Testis (tissue), 3 donors: Measurements from ENCODE around the gene GRIK1. TPM values are rescaled to one million over a fixed set of nuclear protein-coding genes. Genes with fewer than 3 reads are reported as not detected.

Experiments used
- DNase-seq: peaks from one replicate; pipeline ENCODE4 v3.0.0-alpha.2; 2019
- H3K27ac ChIP-seq, 2 donors: fragments of 200-600 bp; sonication (generic); one replicate each; pipeline ENCODE4 v1.5.1; 2019
- H3K27me3 ChIP-seq: fragments of 200-600 bp; sonication (generic); one replicate; pipeline ENCODE4 v1.5.1; 2019
- H3K36me3 ChIP-seq: fragments of 200-600 bp; sonication (generic); one replicate; pipeline ENCODE4 v1.5.1; 2017; ENCODE audit warnings: low read depth; ENCODE audit errors: missing control alignments
- H3K4me1 ChIP-seq: fragments of 200-600 bp; sonication (generic); one replicate; pipeline ENCODE4 v1.5.1; 2019
- H3K4me3 ChIP-seq, 2 donors: fragments of 200-600 bp; sonication (generic); one replicate each; pipeline ENCODE4 v1.5.1; 2017 to 2019
- H3K9me3 ChIP-seq: fragments of 200-600 bp; sonication (generic); one replicate; pipeline ENCODE4 v1.5.1; 2017
- CTCF ChIP-seq, 3 experiments: fragments of 450-650 bp in 2 of 3; fragments of 200-600 bp in 1 of 3; sonication (generic) in 1 of 3; IDR thresholded peaks; one replicate each; pipeline ENCODE4 v1.5.1; 2016 to 2019; ENCODE audit warnings: antibody characterized with exemption in 3 of 3, mild to moderate bottlenecking in 2 of 3, moderate library complexity in 1 of 3
- POLR2A ChIP-seq: fragments of 450-650 bp; IDR thresholded peaks from one replicate; pipeline ENCODE4 v1.6.1; 2017; ENCODE audit warnings: antibody characterized with exemption, mild to moderate bottlenecking, moderate library complexity
- WGBS, 2 donors: methylation state at CpG; one replicate each; pipeline ENCODE4 v1.1.5; 2018; 5-methylcytosine and 5-hydroxymethylcytosine counted together
- intact Hi-C: fragments of 100-400 bp; cut with DNase I; formaldehyde crosslinking; loops from one replicate; pipeline ENCODE4 v1.15.1; 2023; ENCODE audit warnings: low total_unique reads
- polyA plus RNA-seq: library from polyadenylated mRNA; stranded (reverse); fragments of 350-450 nt; fragmentation: Illumina TruSeq; extraction: RNeasy Lipid Tissue Mini Kit (QIAGEN cat#74804); gene quantifications from one replicate; pipeline ENCODE4 v1.2.3, GENCODE V29; 2014; ENCODE audit warnings: low read depth, low replicate concordance; ENCODE audit not compliant: insufficient read depth
- total RNA-seq, 2 donors: library from RNA; depleted of rRNA; stranded (reverse); fragments of >200 nt; gene quantifications; one replicate each; pipeline ENCODE4 v1.2.3, GENCODE V29; 2016

Gene GRIK1
- total and polyA plus RNA-seq, 3 donors from 2014 or later, result 0.08 to 0.25 (median 0.20) TPM

GRCh38 chr21:29645666-29646553, 293.9 kb downstream of the GRIK1 start:
- TF ChIP-seq CTCF (IDR thresholded peaks at IDR 0.05), result no peak
- no peak for TF ChIP-seq POLR2A
- H3K9me3 ChIP-seq, result no peaks in the 10 kb centered on the region
- no peaks in the 10 kb centered on the region for H3K36me3 ChIP-seq
- no peaks in the 10 kb centered on the region for H3K27me3 ChIP-seq
- DNase-seq, result no peak
- intact Hi-C loops, result no loop called here
- H3K4me1 ChIP-seq, result no peaks in the 10 kb centered on the region
- no peak overlapping the region for H3K27ac ChIP-seq
- 84 to 92% methylated on average over 3 of the region's 3 CpGs for WGBS, 2 donors
- no peak overlapping the region for H3K4me3 ChIP-seq

GRCh38 chr21:29643289-29643688, 296.5 kb downstream of the GRIK1 start:
- 82 to 88% methylated on average over 3 of the region's 3 CpGs for WGBS, 2 donors
- no peak overlapping the region for H3K27ac ChIP-seq
- intact Hi-C loops, result no loop called here
- no peaks in the 10 kb centered on the region for H3K4me1 ChIP-seq
- no peaks in the 10 kb centered on the region for H3K36me3 ChIP-seq
- TF ChIP-seq POLR2A, result no peak
- no peak for TF ChIP-seq CTCF (IDR thresholded peaks at IDR 0.05)
- DNase-seq, result no peak
- H3K27me3 ChIP-seq, result no peaks in the 10 kb centered on the region
- no peak overlapping the region for H3K4me3 ChIP-seq
- H3K9me3 ChIP-seq, result no peaks in the 10 kb centered on the region

GRCh38 chr21:29642551-29643245, 297.1 kb downstream of the GRIK1 start:
- Histone ChIP-seq H3K4me3 (no peak overlapping the region), H3K9me3 (no peaks in the 10 kb centered on the region), H3K36me3 (no peaks in the 10 kb centered on the region), H3K27me3 (no peaks in the 10 kb centered on the region), H3K4me1 (no peaks in the 10 kb centered on the region), H3K27ac (no peak overlapping the region)
- DNase-seq, result no peak
- TF ChIP-seq CTCF (IDR thresholded peaks at IDR 0.05), result no peak
- no peak for TF ChIP-seq POLR2A
- intact Hi-C loops, result no loop called here
- WGBS, 2 donors, result 90 to 93% methylated on average over 10 of the region's 10 CpGs

- H3K27me3 ChIP-seq, result no peaks in the 10 kb centered on the region
- intact Hi-C loops, result no loop called here
- no peaks in the 10 kb centered on the region for H3K9me3 ChIP-seq
- DNase-seq, result no peak
- no peaks in the 10 kb centered on the region for H3K4me1 ChIP-seq
- TF ChIP-seq POLR2A, result no peak
- no peak for TF ChIP-seq CTCF (IDR thresholded peaks at IDR 0.05)
- no peak overlapping the region for H3K27ac ChIP-seq
- no peak overlapping the region for H3K4me3 ChIP-seq
- no peaks in the 10 kb centered on the region for H3K36me3 ChIP-seq
- 82 to 97% methylated on average over 7 of the region's 7 CpGs for WGBS, 2 donors
Observed at GRCh38 chr21:29641635-29642550, 297.9 kb downstream of the GRIK1 start.
